Calu3 (cell line): ENCODE data around the gene DIO2. TPM values are rescaled to one million over a fixed set of nuclear protein-coding genes. Genes with fewer than 3 reads are reported as not detected.

Experiments used
- BruUV-seq: library from RNA; stranded (reverse); fragments of 400-500 nt; replicated peaks from 2 replicates; lab custom pipeline; 2021; lab: Mats Ljungman, UMichigan
- CTCF ChIA-PET: fragments of 300-600 bp; sonication (Branson Sonifier 250); formaldehyde crosslinking; loops from one replicate; lab custom pipeline; 2022; ENCODE audit warnings: antibody characterized with exemption; lab: Charles Lee
- DNase-seq: peaks from one replicate; pipeline ENCODE4 v3.0.0; 2022
- H3K27ac Mint-ChIP-seq: one replicate; pipeline ENCODE4 v1.8.0; 2022; ENCODE audit warnings: mixed read lengths; ENCODE audit not compliant: unreplicated experiment
- H3K27me3 Mint-ChIP-seq: one replicate; pipeline ENCODE4 v1.8.0; 2022; ENCODE audit warnings: mixed read lengths; ENCODE audit not compliant: unreplicated experiment
- H3K36me3 Mint-ChIP-seq: one replicate; pipeline ENCODE4 v1.8.0; 2022; ENCODE audit warnings: mild to moderate bottlenecking, moderate library complexity, mixed read lengths; ENCODE audit not compliant: insufficient read depth, unreplicated experiment
- H3K4me1 Mint-ChIP-seq: one replicate; pipeline ENCODE4 v1.8.0; 2022; ENCODE audit warnings: mild to moderate bottlenecking, low read depth, mixed read lengths; ENCODE audit not compliant: unreplicated experiment
- H3K4me3 Mint-ChIP-seq: one replicate; pipeline ENCODE4 v1.8.0; 2022; ENCODE audit warnings: mild to moderate bottlenecking, low read depth, moderate library complexity, mixed read lengths; ENCODE audit not compliant: unreplicated experiment
- H3K9me3 Mint-ChIP-seq: one replicate; pipeline ENCODE4 v1.8.0; 2022; ENCODE audit warnings: low read depth, mixed read lengths; ENCODE audit not compliant: unreplicated experiment
- CTCF ChIP-seq: fragments of 200-600 bp; IDR thresholded peaks from one replicate; pipeline ENCODE4 v1.8.0; 2022; ENCODE audit warnings: antibody characterized with exemption; ENCODE audit not compliant: unreplicated experiment
- intact Hi-C: fragments of 100-400 bp; cut with micrococcal nuclease; formaldehyde crosslinking; loops from one replicate; pipeline ENCODE4 v1.10.0; 2022; ENCODE audit not compliant: unreplicated experiment
- total RNA-seq: library from RNA; stranded (reverse); gene quantifications from 2 replicates; pipeline ENCODE4 v1.2.3, GENCODE V29; 2022

DIO2 gene
- total RNA-seq, 1 experiment from 2014 or later, result 0.38 TPM

- CTCF ChIA-PET, result no interaction called here
- H3K9me3 Mint-ChIP-seq, result no peaks in the 10 kb centered on the region
- intact Hi-C loops, result no loop called here
- no peak for DNase-seq
- no peaks in the 10 kb centered on the region for H3K36me3 Mint-ChIP-seq
- H3K27ac Mint-ChIP-seq, result no peak overlapping the region
- H3K27me3 Mint-ChIP-seq, result no peaks in the 10 kb centered on the region
- no peaks in the 10 kb centered on the region for H3K4me1 Mint-ChIP-seq
- TF ChIP-seq CTCF, result no peak
- no TSS peak for BruUV-seq
- no peak overlapping the region for H3K4me3 Mint-ChIP-seq
Observed at GRCh38 chr14:80188571-80188970, 22.7 kb downstream of the DIO2 start.

GRCh38 chr14:80186301-80186800 lies 25.0 kb downstream of the DIO2 start:
- BruUV-seq, result no TSS peak
- Mint-ChIP-seq H3K4me1 (no peaks in the 10 kb centered on the region), H3K27ac (no peak overlapping the region), H3K27me3 (no peaks in the 10 kb centered on the region), H3K9me3 (no peaks in the 10 kb centered on the region), H3K4me3 (no peak overlapping the region), H3K36me3 (no peaks in the 10 kb centered on the region)
- CTCF ChIA-PET, result no interaction called here
- TF ChIP-seq CTCF, result no peak
- no peak for DNase-seq
- intact Hi-C loops, result no loop called here

- no peaks in the 10 kb centered on the region for H3K4me1 Mint-ChIP-seq
- no peak overlapping the region for H3K27ac Mint-ChIP-seq
- H3K9me3 Mint-ChIP-seq, result peaks cover 5% of the 10 kb centered on the region
- TF ChIP-seq CTCF, result no peak
- H3K4me3 Mint-ChIP-seq, result no peak overlapping the region
- intact Hi-C loops, result no loop called here
- no peaks in the 10 kb centered on the region for H3K36me3 Mint-ChIP-seq
- peaks cover 2% of the 10 kb centered on the region for H3K27me3 Mint-ChIP-seq
- CTCF ChIA-PET, result no interaction called here
- no TSS peak for BruUV-seq
- DNase-seq, result no peak
Observed at GRCh38 chr14:80176893-80177292, 34.4 kb downstream of the DIO2 start.

- Mint-ChIP-seq H3K36me3 (no peaks in the 10 kb centered on the region), H3K27ac (no peak overlapping the region), H3K4me3 (no peak overlapping the region), H3K9me3 (peaks cover 5% of the 10 kb centered on the region), H3K4me1 (no peaks in the 10 kb centered on the region), H3K27me3 (peaks cover 18% of the 10 kb centered on the region)
- no peak for TF ChIP-seq CTCF
- intact Hi-C loops, result no loop called here
- DNase-seq, result no peak
- CTCF ChIA-PET, result no interaction called here
- BruUV-seq, result no TSS peak
Observed at GRCh38 chr14:80172375-80173051, 38.8 kb downstream of the DIO2 start.
